MG63 (cell line): ENCODE data around the gene INS. TPM values are rescaled to one million over a fixed set of nuclear protein-coding genes. Genes with fewer than 3 reads are reported as not detected.

ENCODE experiments used
- DNase-seq: peaks from one replicate; pipeline ENCODE4 v3.0.0-alpha.2; 2020
- H3K27me3 ChIP-seq: fragments of 250-450 bp; sonication (Bioruptor Pico); 2 replicates; pipeline ENCODE4 v1.5.1; 2020; ENCODE audit warnings: mild to moderate bottlenecking, moderate library complexity
- H3K36me3 ChIP-seq: fragments of 250-450 bp; sonication (Bioruptor Pico); 2 replicates; pipeline ENCODE4 v1.5.1; 2020; ENCODE audit warnings: mild to moderate bottlenecking, moderate library complexity
- H3K4me3 ChIP-seq: fragments of 250-450 bp; sonication (Bioruptor Pico); 2 replicates; pipeline ENCODE4 v1.5.1; 2020; ENCODE audit warnings: mild to moderate bottlenecking, moderate library complexity
- H3K9me3 ChIP-seq: fragments of 250-450 bp; sonication (Bioruptor Pico); 2 replicates; pipeline ENCODE4 v1.5.1; 2020; ENCODE audit warnings: mild to moderate bottlenecking, moderate library complexity
- total RNA-seq: library from RNA; depleted of rRNA; stranded (reverse); fragments of >200 nt; shearing (Covaris generic); gene quantifications from 2 replicates; pipeline ENCODE4 v1.2.3, GENCODE V29; 2014; ENCODE audit warnings: low replicate concordance

The INS gene
- total RNA-seq, 1 experiment from 2014 or later = not detected

DNA sequence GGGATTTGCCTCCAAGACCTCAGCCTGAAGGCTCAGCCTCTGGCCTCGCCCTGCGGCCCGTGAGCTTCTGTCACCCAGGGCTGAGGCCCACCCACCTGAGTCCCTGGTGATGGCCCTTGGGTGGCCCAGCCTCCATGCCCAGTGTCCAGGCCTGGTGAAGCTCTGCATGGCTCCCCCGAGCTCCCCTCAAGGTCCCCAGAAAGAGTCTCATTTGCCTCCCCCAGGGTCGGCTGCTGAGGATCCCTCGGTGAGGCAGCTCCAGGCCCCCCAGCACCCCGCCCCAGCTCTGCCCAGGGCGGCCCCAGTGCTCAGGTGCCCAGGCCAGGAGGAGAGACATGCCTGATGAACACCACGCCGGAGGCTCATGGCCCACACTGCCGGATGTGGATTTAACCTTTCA lies 12.8 kb upstream of the INS start:
- Histone ChIP-seq H3K9me3 (no peaks in the 10 kb centered on the region), H3K36me3 (no peaks in the 10 kb centered on the region), H3K4me3 (no peak overlapping the region), H3K27me3 (no peaks in the 10 kb centered on the region)
- DNase-seq = no peak

GRCh38 chr11:2173150-2173693 lies 12.2 kb upstream of the INS start:
- DNase-seq = no peak
- Histone ChIP-seq H3K36me3 (no peaks in the 10 kb centered on the region), H3K27me3 (no peaks in the 10 kb centered on the region), H3K9me3 (no peaks in the 10 kb centered on the region), H3K4me3 (no peak overlapping the region)

- no peak overlapping the region for H3K4me3 ChIP-seq
- no peaks in the 10 kb centered on the region for H3K9me3 ChIP-seq
- no peaks in the 10 kb centered on the region for H3K36me3 ChIP-seq
- DNase-seq = no peak
- no peaks in the 10 kb centered on the region for H3K27me3 ChIP-seq
Observed at GRCh38 chr11:2172676-2173075, 11.7 kb upstream of the INS start.

- DNase-seq = no peak
- no peaks in the 10 kb centered on the region for H3K27me3 ChIP-seq
- H3K4me3 ChIP-seq = no peak within 1 kb of the TSS
- H3K36me3 ChIP-seq = no peaks in the 10 kb centered on the region
- H3K9me3 ChIP-seq = no peaks in the 10 kb centered on the region
Observed at GRCh38 chr11:2171591-2172003, 10.6 kb upstream of the INS start, which contains the start of gene TH. TSS of gene TH (minus strand) at chr11:2171815. CDS start at chr11:2171786, 29 bp downstream.

GRCh38 chr11:2169626-2170570 lies 8.9 kb upstream of the INS start:
- Histone ChIP-seq H3K9me3 (no peaks in the 10 kb centered on the region), H3K27me3 (no peaks in the 10 kb centered on the region), H3K36me3 (no peaks in the 10 kb centered on the region), H3K4me3 (no peak overlapping the region)
- no peak for DNase-seq

DNA sequence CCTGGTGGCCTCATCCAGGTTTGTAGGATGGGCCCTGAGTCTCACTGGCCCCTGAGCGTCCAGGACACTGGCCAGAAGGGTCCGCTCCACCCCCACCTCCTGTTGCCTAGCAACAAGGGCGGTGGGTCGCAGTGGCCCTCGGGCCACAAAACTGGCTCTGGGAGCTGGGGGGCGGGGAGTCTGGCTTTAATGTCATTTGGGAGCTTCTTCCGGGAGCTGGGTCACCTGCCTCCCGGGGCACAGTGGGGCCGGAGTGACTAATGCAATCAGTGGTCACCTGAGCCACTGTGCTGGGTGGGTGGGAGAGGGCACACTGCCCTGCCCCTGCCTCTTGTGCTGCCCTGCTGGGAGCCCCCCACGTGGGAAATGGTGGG lies 8.0 kb upstream of the INS start:
- no peak for DNase-seq
- Histone ChIP-seq H3K36me3 (no peaks in the 10 kb centered on the region), H3K9me3 (no peaks in the 10 kb centered on the region), H3K27me3 (no peaks in the 10 kb centered on the region), H3K4me3 (no peak overlapping the region)

DNA sequence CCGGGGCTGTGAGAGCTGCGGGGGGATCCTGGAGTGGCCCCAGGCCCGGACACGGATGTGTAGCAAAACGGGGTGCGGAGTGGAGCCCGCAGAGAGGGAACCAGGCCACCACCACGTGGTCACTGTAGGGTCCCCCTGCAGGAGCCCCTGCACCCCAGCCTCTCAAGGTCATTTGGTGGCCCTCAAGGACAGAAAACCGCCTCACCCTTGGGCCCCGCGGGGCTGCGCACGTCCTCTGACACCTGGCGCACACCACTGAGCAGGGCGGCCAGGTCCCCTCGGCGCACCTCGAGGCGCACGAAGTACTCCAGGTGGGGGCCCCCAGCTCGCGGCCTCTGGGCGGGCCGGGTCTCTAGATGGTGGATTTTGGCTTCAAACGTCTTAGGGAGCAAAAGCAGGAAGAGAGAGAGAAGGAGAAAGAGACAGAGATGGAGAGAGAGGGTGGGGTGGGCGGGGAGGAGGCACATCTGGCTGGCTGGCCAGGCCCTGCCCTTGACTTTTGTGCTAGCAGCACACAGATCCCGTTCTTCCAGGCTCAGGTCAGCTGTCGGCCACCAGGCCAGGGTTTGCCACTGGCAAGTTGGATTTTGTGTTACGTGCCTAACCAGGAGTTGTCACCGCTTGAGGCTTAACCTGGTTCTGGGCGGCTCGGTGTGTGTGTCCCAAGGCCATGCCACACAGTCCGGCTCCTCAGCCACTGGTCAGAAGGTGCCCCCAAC lies 7.4 kb upstream of the INS start:
- no peak for DNase-seq
- H3K4me3 ChIP-seq = no peak overlapping the region
- no peaks in the 10 kb centered on the region for H3K36me3 ChIP-seq
- H3K9me3 ChIP-seq = no peaks in the 10 kb centered on the region
- H3K27me3 ChIP-seq = no peaks in the 10 kb centered on the region

GRCh38 chr11:2167141-2168045 lies 6.4 kb upstream of the INS start:
- H3K27me3 ChIP-seq = no peaks in the 10 kb centered on the region

GRCh38 chr11:2166091-2166851 lies 5.3 kb upstream of the INS start:
- Histone ChIP-seq H3K27me3 (no peaks in the 10 kb centered on the region), H3K9me3 (no peaks in the 10 kb centered on the region), H3K36me3 (no peaks in the 10 kb centered on the region), H3K4me3 (no peak overlapping the region)
- DNase-seq = no peak

More at GRCh38 chr11:2167141-2168045, 6.4 kb upstream of the INS start:
- Histone ChIP-seq H3K4me3 (no peak overlapping the region), H3K9me3 (no peaks in the 10 kb centered on the region), H3K36me3 (no peaks in the 10 kb centered on the region)
- DNase-seq = no peak

DNA sequence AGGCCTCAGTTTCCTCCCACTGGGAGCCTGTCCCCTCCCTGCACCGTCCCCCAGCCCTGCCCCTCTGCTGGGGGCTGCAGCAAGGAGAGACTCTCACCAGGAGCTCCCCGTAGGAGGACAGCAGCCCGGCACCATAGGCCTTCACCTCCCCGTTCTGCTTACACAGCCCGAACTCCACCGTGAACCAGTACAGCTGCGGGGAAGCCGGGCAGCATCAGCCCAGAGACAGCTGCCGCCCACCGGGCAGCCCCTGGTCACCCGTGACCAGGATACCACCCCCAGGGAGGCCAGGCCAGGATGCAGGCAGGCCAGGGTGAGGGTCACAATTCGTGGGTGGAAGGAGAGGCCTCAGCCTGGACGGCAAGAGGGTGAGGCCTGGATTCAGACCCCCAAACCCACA lies 4.6 kb upstream of the INS start:
- no peaks in the 10 kb centered on the region for H3K27me3 ChIP-seq
- no peaks in the 10 kb centered on the region for H3K36me3 ChIP-seq
- H3K9me3 ChIP-seq = no peaks in the 10 kb centered on the region
- no peak overlapping the region for H3K4me3 ChIP-seq
- DNase-seq = no peak

DNA sequence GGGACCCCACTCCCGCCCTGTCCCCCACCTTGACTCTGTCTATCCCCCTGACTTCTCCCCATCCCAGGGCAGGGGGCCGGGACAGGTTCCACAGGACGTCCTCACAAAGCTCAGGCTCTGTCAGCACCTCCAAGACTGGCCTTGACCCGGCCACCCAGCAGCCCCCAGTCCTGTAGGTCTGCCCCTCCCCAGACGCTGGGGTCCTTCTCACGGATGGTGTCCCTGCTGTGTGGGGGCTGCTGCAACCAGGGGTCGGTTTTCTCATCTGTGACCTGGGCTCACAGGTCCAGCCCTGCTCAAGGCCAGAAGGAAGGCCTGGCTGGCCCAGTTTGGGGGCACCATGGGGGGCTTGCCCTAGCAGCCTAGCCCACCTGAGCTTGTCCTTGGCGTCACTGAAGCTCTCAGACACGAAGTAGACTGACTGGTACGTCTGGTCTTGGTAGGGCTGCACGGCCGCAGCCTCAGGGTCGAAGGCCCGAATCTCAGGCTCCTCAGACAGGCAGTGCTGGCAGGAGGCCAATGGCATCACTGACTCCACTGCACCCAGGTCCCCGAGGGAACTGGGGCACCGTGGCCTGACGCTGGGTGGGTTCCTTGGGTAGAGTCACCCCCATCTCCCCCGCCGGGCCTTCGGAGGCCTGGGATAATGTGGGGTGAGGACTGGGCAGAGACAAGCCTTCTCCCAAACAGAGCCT lies 4.0 kb upstream of the INS start:
- Histone ChIP-seq H3K36me3 (no peaks in the 10 kb centered on the region), H3K4me3 (no peak overlapping the region), H3K27me3 (no peaks in the 10 kb centered on the region), H3K9me3 (no peaks in the 10 kb centered on the region)
- DNase-seq = no peak

DNA sequence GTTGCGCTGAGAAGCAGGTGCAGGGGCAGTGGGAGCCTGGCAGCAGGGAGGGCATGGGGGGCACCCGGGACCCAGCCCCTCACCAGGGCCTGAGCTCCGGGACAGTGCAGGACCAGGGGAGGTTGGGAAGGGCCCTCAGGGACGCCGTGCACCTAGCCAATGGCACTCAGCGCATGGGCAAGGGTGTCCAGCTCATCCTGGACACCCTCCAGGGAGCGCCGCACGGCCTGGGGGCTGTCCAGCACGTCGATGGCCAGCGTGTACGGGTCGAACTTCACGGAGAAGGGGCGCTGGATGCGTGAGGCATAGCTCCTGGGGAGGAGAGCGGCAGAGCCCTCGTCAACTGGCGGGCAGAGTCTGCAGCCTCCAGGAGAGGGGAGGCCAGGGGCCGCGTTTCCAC lies 3.1 kb upstream of the INS start:
- no peaks in the 10 kb centered on the region for H3K27me3 ChIP-seq

GRCh38 chr11:2163428-2163978 lies 2.5 kb upstream of the INS start:
- Histone ChIP-seq H3K36me3 (no peaks in the 10 kb centered on the region), H3K4me3 (no peak overlapping the region), H3K27me3 (no peaks in the 10 kb centered on the region), H3K9me3 (no peaks in the 10 kb centered on the region)
- no peak for DNase-seq

More for the DNA sequence above, 3.1 kb upstream of the INS start:
- no peak overlapping the region for H3K4me3 ChIP-seq
- H3K36me3 ChIP-seq = no peaks in the 10 kb centered on the region
- DNase-seq = no peak
- H3K9me3 ChIP-seq = no peaks in the 10 kb centered on the region

GRCh38 chr11:2159536-2160413 lies 1.2 kb downstream of the INS start:
- H3K27me3 ChIP-seq = no peaks in the 10 kb centered on the region; the same call in 1 of the 2 replicates
- no peak for DNase-seq
- no peaks in the 10 kb centered on the region for H3K36me3 ChIP-seq
- H3K4me3 ChIP-seq = no peak overlapping the region
- no peaks in the 10 kb centered on the region for H3K9me3 ChIP-seq
